Measurements from ENCODE around the gene HJURP.

DNA sequence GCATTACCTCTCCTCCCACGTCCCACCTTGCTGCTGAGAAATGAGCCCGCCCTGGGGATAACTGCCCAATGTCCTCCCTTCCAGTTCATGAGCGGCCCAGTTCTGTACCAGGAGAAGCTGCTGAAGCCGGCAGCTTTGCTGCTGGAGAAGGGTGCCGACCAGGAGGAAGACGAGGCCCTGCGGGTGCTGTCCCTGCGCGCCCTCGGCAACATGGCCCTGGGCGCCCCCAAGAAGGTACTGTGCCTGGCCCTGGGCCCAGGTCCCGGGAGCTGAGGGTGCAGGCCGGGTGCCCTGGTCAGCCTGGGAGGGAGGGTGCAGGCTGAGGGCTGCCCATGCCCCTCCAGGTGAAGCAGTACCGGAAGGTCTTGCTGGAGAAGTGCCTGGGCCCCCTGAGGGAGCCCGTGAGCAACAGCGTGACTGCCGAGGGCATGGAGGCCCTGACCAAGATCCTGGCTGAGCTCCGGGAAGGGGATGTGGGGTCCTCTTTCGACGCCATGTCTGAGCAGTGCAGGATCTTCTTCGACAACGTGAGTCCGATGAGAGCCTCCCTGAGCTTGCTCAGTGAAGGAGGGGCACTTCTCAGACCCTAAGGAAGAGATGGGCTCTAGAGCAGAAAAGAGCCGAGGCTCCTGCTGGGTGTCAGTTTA lies 25.7 kb downstream of the HJURP start:
- TF ChIP-seq CTCF (IDR thresholded peaks at IDR 0.05 in 4 of 5, conservative IDR thresholded peaks at IDR 0.05 in 1 of 5) = no peak
- no peak for TF ChIP-seq POLR2A (IDR thresholded peaks at IDR 0.05)
